GM21723 (cell line): Measurements from ENCODE around the gene LIN7B.
"Not testable (repeated sequence)": the region's sequence is repeated elsewhere in the genome, so short reads cannot be mapped to it uniquely, and the experiment has no call there.

Source experiments
- ATAC-seq: cut with Tn5 transposase; IDR thresholded peaks from one replicate; pipeline ENCODE4 v1.9.1; 2021; ENCODE audit warnings: mild to moderate bottlenecking, moderate library complexity; ENCODE audit not compliant: unreplicated experiment

Gene LIN7B

GRCh38 chr19:49141352-49141751 lies 27.2 kb downstream of the LIN7B start:
- no peak for ATAC-seq

- peak; percentile 68 for ATAC-seq
These were observed 28.7 kb downstream of the LIN7B start for GRCh38 chr19:49142866-49143335.

GRCh38 chr19:49145573-49146407 lies 31.6 kb downstream of the LIN7B start:
- ATAC-seq, result no peak

GRCh38 chr19:49146408-49146770 lies 32.2 kb downstream of the LIN7B start:
- ATAC-seq, result not testable (repeated sequence)

GRCh38 chr19:49148044-49148682 lies 34.0 kb downstream of the LIN7B start:
- ATAC-seq, result no peak

GRCh38 chr19:49148784-49149651 lies 34.8 kb downstream of the LIN7B start:
- ATAC-seq, result no peak

- ATAC-seq, result no peak
These were observed 35.5 kb downstream of the LIN7B start for GRCh38 chr19:49149652-49150105.

GRCh38 chr19:49150106-49150943 lies 36.2 kb downstream of the LIN7B start:
- no peak for ATAC-seq

- no peak for ATAC-seq
These were observed 36.7 kb downstream of the LIN7B start for GRCh38 chr19:49150944-49151243.

- no peak for ATAC-seq
These were observed 37.3 kb downstream of the LIN7B start for GRCh38 chr19:49151267-49152118.

- ATAC-seq, result no peak
These were observed 38.0 kb downstream of the LIN7B start for GRCh38 chr19:49152119-49152550.

GRCh38 chr19:49153167-49153809 lies 39.1 kb downstream of the LIN7B start:
- ATAC-seq, result no peak

- ATAC-seq, result no peak
These were observed 40.1 kb downstream of the LIN7B start for GRCh38 chr19:49154279-49154678.

- ATAC-seq, result no peak
These were observed 41.0 kb downstream of the LIN7B start, which contains the start of gene HRC for GRCh38 chr19:49155005-49155819. HRC (minus strand) TSS chr19:49155396; CDS start chr19:49155237, 159 bp downstream.

- ATAC-seq, result no peak
These were observed 41.7 kb downstream of the LIN7B start for GRCh38 chr19:49155820-49156346.

- ATAC-seq, result no peak
These were observed 43.5 kb downstream of the LIN7B start, which contains the start of gene TRPM4 for GRCh38 chr19:49157445-49158224. TRPM4 (plus strand) TSS chr19:49157792; CDS start chr19:49157867, 75 bp downstream.
